ENCODE measurements around the gene POTEM.
"Not testable (repeated sequence)": the region's sequence is repeated elsewhere in the genome, so short reads cannot be mapped to it uniquely, and the experiment has no call there.

DNA sequence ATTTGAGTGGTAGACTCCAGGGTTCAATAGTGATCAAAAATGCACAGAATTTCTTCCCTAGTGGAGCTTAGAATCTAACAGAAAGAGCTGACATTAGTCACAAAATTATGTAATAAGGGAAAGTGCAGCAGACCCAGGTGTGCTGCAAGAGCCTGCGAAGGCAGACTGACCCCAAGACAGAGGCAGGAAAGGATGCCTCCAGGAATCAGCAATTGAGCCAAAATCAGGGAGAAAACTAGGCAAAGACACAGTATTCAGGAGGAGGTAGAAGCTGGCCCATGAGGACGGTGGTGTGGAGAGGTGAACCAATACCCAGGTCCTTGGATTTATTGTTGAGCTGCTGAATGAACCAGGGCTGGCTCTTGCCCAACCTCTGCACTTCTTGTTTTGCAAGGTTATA is 76.2 kb downstream of the POTEM start:
- TF ChIP-seq, protein P1, sequence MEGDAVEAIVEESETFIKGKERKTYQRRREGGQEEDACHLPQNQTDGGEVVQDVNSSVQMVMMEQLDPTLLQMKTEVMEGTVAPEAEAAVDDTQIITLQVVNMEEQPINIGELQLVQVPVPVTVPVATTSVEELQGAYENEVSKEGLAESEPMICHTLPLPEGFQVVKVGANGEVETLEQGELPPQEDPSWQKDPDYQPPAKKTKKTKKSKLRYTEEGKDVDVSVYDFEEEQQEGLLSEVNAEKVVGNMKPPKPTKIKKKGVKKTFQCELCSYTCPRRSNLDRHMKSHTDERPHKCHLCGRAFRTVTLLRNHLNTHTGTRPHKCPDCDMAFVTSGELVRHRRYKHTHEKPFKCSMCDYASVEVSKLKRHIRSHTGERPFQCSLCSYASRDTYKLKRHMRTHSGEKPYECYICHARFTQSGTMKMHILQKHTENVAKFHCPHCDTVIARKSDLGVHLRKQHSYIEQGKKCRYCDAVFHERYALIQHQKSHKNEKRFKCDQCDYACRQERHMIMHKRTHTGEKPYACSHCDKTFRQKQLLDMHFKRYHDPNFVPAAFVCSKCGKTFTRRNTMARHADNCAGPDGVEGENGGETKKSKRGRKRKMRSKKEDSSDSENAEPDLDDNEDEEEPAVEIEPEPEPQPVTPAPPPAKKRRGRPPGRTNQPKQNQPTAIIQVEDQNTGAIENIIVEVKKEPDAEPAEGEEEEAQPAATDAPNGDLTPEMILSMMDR (IDR thresholded peaks at IDR 0.05) = not testable (repeated sequence)
- TF ChIP-seq TCF7L2 (IDR thresholded peaks at IDR 0.05; ENCODE audit: low read depth, low read length); POLR2AphosphoS5 (IDR thresholded peaks at IDR 0.05; ENCODE audit: low read depth, low read length); SIN3A (IDR thresholded peaks at IDR 0.05; ENCODE audit: borderline replicate concordance, insufficient read depth, low read depth, low read length): not testable (repeated sequence)
- TF ChIP-seq, protein P2, sequence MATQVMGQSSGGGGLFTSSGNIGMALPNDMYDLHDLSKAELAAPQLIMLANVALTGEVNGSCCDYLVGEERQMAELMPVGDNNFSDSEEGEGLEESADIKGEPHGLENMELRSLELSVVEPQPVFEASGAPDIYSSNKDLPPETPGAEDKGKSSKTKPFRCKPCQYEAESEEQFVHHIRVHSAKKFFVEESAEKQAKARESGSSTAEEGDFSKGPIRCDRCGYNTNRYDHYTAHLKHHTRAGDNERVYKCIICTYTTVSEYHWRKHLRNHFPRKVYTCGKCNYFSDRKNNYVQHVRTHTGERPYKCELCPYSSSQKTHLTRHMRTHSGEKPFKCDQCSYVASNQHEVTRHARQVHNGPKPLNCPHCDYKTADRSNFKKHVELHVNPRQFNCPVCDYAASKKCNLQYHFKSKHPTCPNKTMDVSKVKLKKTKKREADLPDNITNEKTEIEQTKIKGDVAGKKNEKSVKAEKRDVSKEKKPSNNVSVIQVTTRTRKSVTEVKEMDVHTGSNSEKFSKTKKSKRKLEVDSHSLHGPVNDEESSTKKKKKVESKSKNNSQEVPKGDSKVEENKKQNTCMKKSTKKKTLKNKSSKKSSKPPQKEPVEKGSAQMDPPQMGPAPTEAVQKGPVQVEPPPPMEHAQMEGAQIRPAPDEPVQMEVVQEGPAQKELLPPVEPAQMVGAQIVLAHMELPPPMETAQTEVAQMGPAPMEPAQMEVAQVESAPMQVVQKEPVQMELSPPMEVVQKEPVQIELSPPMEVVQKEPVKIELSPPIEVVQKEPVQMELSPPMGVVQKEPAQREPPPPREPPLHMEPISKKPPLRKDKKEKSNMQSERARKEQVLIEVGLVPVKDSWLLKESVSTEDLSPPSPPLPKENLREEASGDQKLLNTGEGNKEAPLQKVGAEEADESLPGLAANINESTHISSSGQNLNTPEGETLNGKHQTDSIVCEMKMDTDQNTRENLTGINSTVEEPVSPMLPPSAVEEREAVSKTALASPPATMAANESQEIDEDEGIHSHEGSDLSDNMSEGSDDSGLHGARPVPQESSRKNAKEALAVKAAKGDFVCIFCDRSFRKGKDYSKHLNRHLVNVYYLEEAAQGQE (IDR thresholded peaks at IDR 0.05; ENCODE audit: insufficient read depth in 1 of 2, low read depth in 2 of 2, low read length in 1 of 2) = not testable (repeated sequence)
